ENCODE measurements around the gene PTPRU.

Gene PTPRU

DNA sequence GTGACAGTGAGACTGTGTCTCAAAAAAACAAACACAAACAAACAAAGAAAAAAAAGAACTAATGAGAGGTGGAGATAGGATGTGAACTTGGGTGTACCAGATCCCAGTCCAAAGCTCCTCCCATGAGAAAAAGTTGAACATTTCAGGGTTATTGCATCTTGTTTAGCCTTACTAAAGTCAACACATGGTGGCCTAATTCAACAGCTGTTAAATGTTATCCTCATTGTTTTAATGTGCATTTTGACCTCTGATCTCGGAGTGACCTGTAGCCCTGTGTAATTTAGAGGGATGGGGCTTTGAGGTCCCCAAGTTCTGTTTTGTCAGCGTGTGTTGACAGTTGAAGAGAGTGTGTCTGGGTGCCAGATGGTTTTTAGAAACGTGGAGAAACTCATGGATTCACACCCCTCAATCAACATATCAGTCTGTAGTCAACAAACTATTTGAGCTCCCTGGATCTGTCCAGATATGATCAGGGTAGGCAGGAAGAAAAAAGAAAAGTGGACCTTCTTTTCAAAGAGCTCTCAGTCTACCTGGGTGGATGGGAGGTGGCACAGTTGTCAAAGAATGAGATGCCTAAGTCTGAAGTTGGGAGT lies 34.7 kb downstream of the PTPRU start:
- no peak for DNase-seq

DNA sequence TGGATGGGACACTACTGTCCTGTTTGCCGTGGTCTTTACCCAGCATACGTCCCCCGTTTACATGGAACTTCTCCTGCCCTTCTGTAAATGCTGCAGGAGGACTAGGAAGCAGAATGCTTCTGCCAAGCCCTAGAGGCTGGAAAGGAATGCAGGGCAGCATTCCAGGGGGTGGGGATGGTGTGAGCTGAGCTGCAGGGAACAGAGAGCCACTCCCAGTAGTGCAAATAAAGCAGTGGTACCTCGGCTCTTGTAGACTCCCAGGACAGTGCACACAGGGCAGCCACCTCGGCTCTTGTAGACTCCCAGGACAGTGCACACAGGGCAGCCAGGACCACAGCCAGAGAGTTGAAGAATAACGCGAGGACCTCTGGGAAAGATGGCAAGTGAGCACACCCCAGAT lies 35.4 kb downstream of the PTPRU start:
- DNase-seq, result no peak

DNA sequence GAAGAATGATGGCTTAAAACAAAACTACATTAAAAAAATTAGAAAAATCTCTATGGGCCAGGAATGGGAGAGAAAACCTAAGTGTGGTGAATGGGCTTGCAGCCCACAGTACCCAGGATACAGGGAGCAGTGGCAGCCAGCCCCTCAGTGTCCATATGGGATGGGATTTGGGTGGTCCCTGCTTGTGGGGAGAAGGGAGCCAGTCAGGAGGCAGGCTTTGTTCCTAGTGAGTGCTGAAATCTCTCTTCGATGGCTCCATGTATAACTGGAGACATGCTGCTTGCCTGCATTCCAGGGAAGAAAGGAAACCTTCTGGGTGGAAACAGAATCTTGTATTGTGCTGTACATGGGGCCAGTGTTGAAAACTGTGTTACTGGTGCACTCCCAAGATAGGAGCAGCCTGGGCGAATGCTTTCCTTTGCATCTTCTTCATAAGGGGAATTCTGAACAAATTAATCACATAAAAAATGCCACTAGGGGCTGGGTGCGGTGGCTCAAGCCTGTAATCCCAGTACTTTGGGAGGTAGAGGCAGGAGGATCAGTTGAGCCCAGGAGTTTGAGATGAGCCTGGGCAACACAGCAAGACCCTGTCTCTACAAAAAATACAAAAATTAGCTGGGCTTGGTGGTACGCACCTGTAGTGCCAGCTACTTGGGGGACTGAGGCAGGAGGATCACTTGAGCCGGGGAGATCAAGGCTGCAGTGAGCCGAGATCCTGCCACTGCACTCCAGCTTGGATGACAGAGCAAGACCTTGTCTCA lies 36.0 kb downstream of the PTPRU start:
- no peak for DNase-seq

- no peak for DNase-seq
These were observed 39.1 kb downstream of the PTPRU start for GRCh38 chr1:29275435-29275834.

GRCh38 chr1:29278124-29278523 lies 41.8 kb downstream of the PTPRU start:
- DNase-seq, result no peak

DNA sequence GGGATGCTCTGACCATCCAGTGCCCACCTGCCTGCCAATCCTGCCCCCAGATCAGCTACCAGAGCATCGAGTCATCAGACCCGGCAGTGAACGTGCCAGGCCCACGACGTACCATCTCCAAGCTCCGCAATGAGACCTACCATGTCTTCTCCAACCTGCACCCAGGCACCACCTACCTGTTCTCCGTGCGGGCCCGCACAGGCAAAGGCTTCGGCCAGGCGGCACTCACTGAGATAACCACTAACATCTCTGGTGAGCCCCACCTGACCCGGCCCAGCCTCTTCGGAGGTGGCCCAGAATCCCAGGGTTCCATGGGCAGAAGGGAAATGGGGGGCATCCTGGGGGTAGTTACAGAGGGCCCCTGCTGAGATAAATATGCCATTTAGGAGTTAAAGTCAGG lies 43.1 kb downstream of the PTPRU start:
- DNase-seq, result no peak

DNA sequence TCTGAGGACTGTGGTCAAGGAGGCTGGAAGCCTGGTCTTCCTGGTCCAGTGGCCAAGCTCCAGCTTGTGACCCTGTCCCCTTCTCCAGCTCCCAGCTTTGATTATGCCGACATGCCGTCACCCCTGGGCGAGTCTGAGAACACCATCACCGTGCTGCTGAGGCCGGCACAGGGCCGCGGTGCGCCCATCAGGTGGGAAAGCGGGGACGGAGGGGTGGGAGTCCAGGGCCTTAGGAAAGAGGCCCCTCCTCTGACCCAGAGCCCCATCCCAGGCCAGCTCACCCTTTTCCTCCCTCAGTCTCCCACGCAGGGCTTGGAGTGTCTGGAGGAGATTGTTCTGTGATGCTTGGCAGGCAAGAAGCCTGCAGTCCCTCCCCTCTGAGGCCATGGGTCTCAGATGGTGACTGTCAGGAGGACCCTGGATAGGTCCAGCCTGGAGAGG lies 43.6 kb downstream of the PTPRU start:
- no peak for DNase-seq

DNA sequence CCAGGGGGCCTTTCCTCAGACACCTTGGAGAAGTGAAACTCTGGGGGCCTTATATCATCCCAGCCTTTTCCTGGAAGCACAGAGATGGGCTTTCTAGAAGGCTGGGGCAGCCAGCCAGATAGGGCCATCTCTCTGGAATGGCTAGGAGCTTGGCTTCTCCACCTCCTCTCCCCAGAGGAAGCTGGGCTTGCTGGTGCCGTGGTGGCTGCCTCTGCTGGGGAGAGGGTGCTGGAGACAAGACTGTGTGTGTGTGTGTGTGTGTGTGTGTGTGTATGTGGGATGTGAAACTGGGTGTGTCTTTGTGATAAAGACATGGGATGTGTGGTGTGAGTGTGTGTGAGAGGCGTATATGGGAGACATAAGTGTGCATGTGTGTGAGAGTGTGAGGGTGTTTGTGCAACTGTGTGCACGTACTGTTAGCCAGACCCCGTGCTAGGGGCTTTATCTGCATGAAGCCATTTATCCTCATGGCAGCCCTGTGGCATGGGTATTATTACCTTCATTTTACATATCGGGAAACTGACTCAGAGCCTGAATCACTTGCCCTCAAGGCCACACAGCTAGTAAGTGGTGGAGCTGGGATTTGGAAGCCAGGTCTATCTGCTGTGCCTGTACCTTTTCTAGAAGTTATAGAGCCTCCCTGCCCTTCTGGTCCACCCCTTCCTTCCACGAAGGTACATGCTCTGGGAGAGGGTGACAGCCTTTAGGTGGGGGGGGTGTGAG lies 44.2 kb downstream of the PTPRU start:
- no peak for DNase-seq

DNA sequence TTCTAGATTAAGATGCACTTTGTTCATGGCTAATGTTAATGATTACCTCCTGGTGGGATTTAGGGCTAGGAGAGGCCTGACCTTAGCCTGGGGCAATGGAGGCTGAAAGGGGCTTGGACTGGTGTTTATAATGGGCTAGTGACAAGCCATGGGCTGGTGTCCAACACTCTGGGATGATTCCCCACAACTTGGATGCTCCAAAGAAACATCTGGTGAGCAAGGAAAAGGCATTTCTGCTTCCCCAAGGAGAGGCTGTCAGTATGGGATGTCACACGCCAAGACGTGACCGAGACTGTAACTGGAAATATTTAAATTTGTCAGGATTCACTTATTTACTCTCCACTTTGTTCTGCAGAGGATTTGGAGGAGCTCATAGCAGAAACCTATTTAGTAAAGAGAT lies 45.2 kb downstream of the PTPRU start:
- no peak for DNase-seq

DNA sequence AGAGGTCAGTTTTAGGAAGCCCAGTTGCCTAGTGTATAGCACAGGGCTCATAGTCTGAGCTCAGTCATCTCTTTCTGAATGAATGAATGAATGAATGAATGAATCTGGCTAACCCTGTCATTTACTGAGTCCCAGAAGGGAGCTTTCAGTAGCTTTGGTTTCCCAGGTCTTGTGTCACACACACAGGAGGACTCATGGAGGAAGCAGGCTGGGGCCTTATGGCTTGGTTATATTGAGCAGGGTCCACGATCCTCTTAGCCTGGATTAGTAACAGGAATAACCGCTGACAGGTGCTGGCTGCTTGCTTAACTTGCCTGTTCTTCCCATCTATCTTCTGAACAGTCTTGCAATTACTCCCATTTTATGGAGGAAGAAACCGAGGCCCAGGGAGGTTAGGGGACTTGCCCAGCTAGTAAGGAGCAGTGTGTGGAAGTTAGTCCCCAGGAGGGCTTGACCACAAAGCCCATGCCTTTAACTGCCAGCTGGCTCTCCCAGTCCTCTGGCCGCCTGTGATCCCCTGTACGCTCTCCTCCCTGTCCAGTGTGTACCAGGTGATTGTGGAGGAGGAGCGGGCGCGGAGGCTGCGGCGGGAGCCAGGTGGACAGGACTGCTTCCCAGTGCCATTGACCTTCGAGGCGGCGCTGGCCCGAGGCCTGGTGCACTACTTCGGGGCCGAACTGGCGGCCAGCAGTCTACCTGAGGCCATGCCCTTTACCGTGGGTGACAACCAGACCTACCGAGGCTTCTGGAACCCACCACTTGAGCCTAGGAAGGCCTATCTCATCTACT lies 46.0 kb downstream of the PTPRU start:
- no peak for DNase-seq

GRCh38 chr1:29282924-29283803 lies 46.8 kb downstream of the PTPRU start:
- DNase-seq, result no peak

DNA sequence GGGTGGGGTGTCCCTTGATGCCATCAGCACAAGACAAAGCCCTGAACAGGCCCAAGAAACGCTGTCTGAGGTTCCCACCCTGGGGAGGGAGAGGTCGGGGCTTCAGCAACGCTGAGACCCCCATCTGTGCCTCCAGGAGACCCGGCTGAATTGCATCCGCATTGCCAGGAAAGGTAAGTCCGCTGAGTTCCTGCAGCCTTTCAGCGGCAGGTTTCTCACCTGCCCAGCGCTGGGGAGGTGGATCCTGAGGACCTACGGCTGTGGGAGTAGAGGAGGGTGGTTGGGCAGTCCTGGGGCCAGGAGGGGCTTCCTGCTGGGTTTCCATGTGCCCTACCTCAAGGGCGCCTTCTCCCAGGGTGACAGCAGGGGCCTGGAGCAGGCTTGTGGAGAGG lies 47.5 kb downstream of the PTPRU start:
- no peak for DNase-seq

GRCh38 chr1:29284286-29284960 lies 48.1 kb downstream of the PTPRU start:
- no peak for DNase-seq

- DNase-seq, result no peak
These were observed 48.7 kb downstream of the PTPRU start for GRCh38 chr1:29284961-29285560.

- no peak for DNase-seq
These were observed 49.4 kb downstream of the PTPRU start for GRCh38 chr1:29285771-29286170.

DNA sequence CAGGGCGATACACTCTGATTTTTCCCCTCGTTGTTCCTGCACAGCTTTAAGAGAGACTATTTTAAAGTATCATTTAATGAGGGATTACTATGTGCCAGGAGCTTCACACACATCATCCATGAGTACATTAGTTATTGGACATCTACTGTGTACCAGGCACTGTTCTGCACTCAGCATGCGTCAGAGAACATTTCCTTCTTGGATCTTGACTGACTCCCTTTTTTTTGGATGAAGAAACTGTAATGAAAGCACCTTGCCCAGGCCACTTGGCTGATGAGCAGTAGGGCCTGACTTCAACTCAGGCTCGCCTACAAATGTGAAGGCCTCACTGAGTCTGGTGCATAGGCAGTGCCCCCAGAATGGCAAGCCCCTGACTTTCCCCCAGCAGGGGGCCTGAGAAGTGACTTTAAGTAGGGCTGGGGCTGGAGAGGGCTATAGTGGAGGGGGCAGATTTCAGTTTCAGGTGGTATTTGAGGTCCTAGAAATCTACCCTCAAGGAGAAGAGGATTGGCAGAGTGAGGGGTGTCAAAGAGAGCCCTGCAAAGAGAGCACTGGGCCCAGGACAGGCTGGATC lies 50.0 kb downstream of the PTPRU start:
- no peak for DNase-seq

- no peak for DNase-seq
These were observed 53.2 kb downstream of the PTPRU start for GRCh38 chr1:29289493-29289892.

- no peak for DNase-seq
These were observed 54.2 kb downstream of the PTPRU start for GRCh38 chr1:29290414-29290985.

GRCh38 chr1:29291756-29292155 lies 55.4 kb downstream of the PTPRU start:
- DNase-seq, result no peak

DNA sequence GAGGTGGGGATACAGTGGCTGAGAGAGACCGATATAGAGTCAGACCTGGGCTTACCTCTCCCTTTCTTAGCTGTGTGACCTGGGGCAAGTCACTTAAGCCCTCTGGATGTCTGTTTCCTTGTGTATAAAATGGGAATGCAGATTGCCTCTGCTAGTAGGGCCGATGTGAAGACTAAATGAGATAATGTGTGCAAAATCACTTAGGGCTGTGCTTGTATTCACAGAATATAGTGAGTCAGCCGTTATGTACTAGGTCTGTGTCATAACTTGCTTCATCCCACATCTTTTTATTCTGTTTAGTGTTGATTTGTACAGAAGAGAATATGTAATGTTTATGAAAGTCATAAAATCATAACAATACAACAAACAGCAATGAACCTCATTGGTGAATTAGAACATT lies 56.0 kb downstream of the PTPRU start:
- DNase-seq, result no peak

DNA sequence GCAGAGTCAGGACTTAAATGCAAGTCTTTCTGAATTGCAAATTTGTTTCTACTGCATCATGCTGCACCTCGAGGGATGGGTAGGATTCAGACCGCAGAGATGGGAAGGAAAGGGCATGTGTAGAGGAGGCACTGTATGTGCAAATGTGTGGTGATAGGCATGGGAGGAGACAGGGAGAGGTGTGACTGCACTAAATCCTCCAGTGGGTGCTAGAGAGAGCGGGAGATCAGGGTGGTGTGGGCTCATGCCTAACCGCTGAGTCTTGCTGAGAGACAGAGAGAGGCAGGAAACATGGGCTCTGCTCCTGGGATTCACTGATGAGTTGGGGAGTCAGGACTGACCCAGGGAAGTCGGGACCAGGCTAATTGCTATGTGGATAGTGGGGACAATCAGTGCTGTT lies 61.1 kb downstream of the PTPRU start:
- no peak for DNase-seq
